Activated T-cell treated with anti-CD3 and anti-CD28 coated beads for 24 hours (primary cell): ENCODE data around the gene SORL1.

Experiments used
- DNase-seq: peaks from one replicate; pipeline ENCODE4 v3.0.0-alpha.2; 2020; ENCODE audit warnings: low read depth

The SORL1 gene

DNA sequence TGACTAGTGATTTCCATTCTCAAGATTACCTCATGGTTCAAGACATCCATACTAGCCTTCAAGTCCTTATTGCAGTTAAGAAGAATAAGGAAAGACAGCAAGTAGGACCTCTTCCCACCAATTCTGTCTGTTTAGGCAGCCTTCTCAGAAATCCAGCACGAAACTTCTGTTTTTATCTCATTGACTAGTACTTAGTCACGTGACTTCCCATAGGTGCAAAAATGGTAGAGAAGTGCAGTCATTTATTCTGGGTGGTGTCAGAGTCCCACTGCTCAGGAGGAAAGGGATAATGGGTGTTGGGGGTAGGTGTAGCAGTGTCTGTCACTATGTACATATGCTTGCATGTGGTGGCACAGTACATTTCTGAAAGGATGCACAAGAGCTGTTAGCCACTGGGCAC is 58.3 kb downstream of the SORL1 start:
- no peak for DNase-seq

DNA sequence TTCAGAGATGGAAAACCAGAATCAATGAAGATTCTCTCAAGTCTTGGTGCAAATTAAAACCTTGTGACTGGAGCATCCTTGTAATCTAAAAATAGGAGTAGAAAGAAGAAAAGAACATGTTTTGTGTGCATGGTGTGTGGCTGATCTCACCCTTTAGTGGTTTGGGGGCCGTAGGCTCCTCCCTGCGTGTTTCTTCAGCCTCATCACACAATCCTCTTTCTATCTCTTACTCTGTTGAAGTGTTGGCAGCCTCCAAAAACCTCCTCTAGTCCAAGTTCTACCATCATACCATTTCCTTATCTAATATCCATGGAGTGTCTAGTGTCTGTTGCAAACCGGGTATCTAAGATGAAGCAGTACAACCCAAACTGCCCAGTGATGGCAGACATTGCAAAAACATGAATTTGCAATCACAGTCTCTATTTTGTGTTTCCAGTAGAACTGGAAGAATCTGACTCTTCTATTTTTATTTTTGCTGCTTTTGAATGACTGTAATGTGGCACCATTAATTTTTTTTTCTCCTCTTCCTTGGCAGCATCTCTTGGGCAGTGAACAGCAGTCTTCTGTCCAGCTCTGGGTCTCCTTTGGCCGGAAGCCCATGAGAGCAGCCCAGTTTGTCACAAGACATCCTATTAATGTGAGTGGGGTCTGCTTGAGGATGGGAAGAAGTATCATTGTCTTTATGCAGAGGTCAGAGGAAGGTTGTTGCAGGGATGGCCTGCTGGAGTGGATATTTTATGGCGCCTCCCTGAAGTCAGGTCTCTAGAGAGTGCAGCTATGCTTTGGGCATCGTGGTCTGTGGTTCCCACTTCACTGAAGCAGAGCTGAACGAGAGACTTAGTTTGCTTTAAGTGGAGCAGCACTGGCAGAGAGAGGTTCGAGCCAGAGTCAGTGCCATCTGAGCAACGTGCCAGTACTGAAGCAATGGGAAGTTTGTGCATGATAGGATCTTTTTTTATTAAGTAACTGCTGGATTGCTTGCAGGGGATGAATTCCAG is 60.7 kb downstream of the SORL1 start:
- DNase-seq, result no peak

DNA sequence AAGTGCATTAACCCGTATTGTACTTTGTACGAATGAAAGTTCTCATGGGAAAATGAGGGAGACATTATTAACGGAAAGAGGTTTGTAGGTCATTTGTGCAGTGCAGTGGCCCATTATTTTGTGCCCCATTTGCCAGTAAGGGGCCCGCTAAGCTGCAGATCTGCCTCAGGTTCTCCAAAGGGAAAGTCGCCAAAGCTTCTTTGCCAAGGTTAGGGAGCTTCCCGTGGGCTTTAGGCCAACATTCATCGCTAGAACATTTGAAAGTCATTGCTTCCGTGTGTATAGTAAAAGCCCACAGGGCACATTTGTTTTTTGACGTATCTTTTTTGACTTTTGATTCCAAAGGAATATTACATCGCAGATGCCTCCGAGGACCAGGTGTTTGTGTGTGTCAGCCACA is 61.7 kb downstream of the SORL1 start:
- no peak for DNase-seq

DNA sequence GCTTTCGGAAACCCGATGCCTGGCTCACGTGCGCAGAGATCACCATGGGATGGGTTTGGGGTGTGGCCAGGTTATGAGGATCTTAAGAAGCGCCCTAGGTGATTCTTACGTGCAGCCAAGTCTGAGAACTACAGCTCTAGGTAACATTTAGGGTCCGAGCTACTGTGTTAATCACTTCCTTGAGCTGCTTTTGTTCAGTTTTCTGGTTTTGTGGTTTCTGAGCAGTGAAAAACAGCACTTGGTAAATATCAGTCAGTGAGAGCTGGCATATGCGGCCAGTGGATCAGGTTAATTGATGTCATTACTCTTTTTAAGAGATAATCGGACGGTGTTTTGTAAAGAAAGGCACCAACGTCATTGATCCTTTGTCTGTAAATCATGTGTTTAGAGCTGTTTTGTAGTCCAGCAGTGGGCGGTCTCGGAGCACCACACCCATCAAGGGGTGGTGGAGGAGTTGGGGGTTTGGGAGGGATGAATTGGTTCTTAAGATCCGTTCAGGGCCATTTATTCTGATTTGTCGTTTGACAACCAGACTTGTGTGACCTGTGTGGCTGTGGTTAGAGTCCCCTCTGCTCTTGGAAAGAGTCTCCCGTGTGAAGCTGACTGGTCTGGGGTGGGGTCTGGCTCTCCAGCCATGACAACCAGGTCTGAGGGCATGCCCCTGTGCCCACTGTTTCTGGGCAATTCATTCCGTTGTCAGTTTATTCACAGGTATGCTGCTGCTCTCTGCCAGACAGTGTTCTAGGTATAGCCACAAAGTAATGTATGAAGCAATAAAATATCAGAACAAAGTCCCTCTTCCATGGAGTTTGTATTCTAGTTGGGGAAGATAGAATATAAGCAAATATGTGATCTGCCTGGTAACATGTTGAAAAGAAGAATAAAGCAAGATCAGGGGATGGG is 62.6 kb downstream of the SORL1 start:
- DNase-seq, result no peak

DNA sequence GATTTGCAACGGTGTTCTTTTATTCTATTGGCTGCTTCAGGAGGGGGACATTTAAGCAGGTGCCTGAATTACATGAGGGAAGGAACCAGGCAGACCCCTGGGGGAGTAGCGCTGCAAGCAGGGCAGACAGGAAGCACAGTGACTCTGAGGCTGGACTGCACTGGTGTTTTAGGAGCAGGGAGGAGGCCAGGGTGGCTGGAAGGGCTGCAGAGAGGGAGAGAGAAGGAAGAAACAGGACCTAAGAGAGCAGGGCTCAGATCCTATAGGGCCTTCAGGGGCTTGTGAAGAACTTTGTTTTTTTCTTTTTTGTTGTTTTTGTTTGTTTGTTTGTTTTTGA is 63.2 kb downstream of the SORL1 start:
- DNase-seq, result no peak

DNA sequence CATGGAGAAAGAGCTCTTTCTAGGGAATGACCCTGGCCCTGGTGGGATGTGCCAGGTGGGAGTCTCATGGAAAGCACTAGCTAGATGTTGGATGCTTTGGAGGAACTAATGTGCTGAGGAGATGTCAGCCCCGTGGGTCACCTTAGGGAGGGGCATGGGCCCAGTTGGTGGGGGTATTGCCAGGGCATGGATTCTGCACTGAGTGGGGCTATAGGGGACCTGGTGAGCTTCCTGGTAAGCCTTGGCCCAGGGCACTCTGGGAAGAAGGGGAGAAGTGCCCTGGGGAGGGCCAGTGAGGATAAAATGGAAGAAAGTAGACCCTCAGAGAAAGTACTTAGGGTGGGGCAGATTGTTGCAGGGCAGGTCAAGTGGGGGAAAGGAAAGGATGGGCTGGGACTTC is 65.9 kb downstream of the SORL1 start:
- DNase-seq, result no peak

DNA sequence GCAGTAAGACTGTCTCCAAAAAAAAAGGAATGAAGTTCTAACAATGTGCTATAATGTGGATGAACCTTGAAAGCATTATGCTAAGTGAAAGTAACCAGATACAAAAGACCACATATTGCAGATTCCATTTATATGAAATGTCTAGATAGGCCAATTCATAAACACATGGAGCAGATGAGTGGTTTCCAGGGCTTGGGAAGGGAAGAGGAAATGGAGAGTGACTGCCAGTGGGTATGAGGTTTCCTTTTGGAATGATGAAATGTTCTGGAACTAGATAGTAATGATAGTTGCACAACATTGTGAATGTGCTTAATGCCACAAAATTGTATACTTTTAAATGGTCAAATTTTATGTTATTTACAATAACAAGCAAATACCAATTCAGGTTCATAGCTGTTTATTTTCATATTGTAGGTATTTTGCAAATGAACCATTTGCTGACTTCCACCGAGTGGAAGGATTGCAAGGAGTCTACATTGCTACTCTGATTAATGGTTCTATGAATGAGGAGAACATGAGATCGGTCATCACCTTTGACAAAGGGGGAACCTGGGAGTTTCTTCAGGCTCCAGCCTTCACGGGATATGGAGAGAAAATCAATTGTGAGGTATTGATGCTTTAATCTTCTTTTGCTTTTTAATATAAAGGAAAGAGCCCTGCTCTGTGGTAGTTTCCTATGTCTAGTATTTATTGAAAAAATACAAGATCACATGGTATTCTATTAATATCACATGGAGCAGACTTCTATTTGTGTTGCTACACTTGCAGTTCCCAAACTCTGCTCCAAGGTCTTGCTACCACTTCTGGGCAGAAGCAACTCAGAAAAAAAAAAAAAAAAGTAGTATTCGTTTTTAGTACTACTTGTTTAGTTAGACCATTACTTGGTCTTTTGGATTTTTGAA is 68.4 kb downstream of the SORL1 start:
- DNase-seq, result no peak

DNA sequence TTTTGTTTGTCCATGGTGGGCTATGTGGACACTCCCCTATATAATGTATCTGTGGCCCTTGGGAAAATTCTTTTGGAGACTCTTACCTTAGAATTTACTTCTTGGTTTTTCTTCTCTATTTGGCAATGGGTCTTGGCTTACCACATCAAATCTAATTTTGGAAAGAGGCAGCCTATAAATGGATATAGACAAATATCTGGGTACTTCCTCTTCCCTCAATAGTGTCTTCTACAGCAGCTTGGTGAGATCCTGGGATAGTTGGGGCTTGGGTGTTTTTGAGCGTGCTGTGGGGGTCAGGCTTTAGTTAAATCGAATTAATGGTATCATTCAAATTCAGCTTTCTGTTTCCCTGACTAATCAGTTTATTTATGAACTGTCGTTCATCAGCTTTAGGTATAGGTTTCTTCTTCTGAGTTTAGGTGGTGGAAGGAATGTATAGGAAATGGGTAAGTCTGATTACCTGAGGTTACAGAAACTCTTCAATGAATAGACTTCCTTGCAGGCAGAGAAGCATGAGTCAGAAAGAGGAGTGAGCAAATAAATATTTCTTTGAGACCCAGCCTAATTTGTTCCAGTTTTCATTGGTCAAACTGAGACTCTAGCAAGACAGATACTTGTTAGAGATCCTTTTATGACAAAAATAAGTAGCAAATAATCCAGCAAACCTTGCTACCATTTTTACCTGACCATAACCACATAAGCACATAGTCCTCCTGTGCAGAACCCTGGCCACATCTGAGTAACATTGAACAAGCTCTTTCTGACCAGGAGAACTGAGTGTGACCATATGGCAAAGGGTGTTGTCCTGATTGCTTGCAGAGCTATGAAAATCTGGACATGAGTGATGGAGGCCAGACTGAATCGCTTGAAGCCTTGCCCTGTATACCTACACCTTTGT is 69.3 kb downstream of the SORL1 start:
- DNase-seq, result no peak

DNA sequence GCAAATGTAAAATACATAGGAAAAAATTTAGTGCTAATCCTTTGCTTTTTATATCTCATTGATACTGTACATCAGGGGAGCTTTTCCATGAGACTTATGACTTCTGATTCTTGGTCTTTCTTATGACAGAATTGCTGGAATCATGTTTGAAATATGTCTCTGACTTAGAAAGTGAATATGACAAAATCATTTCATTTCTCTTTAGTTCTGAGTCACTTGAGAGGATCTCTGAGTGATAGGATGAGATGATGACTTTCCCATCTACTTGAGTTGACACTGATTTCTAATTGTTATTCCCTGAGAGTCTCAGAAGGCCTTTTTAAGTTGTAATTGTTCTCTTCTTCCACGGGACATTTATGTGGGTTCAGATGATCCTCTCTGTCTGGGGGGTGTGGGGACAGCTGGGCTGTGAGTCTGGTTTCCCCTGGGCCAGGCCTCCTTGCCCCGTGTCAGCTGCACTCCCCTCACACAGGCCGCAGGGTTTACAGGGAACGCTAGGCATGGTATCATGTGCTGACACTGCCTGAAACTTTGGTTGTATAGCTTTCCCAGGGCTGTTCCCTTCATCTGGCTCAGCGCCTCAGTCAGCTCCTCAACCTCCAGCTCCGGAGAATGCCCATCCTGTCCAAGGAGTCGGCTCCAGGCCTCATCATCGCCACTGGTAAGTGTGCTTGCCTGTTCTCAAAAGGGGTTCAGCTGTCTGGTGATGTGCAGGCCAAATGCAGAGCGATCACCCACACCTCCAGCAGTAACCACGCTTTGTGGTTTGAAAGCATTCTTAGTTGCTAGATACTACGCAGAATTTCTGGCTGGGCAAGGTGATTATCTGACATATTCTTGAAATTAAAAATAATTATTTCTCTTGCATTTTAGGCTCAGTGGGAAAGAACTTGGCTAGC is 70.2 kb downstream of the SORL1 start:
- no peak for DNase-seq

DNA sequence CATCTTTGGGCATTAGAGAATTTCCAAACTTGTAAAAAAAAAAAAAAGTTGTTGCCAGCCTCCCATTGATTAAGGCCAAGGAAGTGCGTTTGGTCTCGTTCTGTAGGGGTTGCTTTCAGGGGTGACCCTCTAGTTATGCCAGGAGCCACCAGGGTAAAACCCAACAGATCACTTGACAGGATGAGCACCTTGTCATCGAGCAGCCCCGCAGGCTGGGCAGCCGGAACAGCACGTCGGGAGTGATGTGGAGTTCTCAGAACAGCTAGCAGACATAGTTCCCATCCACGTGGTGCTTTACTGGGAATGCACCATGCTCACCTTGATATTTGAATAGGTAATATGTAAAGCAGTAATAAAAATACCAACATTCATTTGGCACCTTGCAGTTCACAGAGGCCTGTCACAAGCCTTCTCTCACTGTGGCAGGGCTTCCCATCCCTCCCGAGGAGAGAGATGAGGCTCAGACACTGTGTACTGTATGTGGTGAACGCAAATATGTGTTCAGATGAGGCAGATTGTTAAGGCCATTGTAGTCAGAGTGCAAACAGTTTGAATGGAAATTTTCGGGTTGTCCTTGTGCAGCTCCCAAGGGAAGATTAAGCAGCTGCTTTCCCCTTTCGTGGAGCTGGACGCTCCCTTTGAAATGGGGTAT is 71.6 kb downstream of the SORL1 start:
- no peak for DNase-seq

DNA sequence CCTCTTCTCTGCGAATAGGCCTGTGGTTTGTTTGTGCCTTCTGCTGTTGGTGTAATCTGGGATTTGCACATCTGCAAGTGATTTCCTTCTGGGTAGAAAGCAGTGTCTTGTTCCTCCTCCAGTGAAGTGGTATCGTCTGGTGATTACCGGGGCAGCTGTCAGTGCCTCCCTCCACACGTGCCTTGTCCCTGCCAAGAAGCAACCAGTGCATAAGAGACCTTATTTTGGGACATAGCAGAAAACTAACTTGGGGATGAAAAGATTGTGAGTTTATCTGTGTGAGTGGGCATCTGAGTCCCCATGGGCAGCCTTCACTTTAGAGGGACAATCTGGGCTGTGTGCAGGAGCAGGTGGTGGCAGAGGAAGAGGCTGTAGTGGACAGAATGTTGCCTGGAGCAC is 72.1 kb downstream of the SORL1 start:
- no peak for DNase-seq

DNA sequence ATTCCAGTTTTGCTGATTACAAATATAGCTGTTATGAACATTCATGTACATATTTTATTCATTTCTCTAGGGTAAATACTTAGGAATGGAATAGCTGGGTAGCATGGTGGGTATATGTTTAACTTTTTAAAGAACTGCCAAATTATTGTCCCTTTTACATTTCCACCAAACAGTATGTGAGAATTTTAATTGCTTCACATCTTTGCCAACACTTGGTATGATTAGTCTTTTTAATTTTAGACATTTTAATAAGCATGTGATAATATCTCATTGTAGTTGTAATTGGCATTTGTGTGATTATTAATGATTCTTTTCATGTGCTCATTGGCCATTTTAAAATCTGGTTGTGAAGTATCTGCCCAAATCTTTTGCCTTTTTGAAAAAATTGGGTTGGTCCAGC is 73.3 kb downstream of the SORL1 start:
- DNase-seq, result no peak

DNA sequence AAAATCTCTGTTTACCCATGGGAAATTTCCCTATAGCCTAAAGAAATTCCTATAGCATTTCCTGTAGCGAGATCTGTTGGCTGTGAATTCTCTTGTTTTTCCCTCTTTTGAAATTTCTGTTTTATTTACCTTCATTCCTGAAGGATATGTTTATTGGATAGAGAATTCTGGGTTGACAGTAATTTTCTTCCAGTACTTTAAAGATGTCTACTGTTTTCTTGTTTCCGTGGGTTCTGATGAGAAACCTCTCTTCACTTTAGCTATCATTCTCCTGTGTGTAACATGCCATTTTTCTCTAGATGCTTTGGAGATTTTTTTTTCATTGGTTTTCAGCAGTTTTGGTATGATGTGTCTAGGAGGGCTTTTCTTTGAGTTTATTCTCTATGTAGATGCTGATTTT is 78.1 kb downstream of the SORL1 start:
- DNase-seq, result no peak

DNA sequence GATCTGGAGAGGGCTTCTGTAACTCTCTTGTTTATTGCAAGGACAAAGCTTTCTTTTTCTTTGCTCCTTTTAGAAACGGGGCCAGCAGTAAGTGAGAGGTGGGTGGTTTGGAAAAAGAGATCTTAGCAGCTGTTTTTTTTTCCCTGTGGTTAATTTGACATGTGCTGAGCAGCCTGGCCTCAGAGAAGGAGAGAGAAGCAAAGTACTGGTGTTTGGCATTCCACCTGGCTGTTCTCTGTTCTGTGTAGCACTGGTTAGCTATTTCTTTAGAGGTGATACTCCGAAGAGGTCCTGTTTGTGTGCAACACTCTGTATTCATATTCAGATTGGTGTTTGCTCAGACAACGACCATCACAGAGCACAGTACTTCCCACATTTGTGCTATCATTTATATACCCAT is 81.5 kb downstream of the SORL1 start:
- DNase-seq, result no peak

DNA sequence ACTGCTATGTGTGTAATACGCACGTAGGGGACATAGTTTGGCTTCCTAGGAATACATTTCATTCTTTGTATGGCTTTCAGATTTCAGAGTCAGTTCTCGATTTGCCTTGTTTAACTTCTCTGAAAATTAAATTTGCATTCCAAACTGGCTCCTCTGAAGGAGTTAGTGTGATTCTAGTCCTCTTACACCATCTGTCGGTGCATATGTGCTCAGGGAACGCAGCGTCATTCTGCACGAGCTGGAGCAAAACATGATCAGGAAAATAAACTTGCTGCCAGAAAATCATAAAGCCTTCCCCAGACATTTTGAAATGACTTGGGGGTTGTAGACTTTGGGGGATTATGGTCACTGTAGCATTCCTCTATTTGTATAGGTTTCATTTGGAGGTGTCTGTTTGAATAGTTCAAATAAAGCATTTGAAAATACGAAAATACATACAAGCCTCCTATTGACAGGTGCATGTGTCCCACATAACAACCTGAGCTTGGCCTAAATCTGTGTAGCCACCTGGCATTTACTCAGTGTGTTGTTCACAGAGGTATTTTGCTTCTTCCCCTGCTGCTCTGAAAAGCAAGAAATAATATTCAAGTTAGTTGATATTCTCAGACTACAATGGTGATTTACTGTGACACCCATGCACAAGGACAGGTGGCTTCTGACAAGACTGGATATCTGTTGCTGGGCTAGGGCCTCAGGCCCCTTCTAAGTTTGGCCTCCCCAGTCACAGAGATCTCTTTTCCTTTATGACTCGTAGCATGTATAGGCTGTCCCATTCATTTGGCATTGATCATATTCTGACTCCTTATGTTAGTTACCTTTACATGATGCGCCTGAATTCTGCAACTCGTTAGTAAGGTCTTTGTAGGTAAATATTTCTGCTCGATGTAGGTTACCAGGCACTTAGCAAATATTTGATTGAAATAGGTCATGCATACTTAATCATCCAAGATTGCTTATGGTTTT is 82.3 kb downstream of the SORL1 start:
- no peak for DNase-seq

DNA sequence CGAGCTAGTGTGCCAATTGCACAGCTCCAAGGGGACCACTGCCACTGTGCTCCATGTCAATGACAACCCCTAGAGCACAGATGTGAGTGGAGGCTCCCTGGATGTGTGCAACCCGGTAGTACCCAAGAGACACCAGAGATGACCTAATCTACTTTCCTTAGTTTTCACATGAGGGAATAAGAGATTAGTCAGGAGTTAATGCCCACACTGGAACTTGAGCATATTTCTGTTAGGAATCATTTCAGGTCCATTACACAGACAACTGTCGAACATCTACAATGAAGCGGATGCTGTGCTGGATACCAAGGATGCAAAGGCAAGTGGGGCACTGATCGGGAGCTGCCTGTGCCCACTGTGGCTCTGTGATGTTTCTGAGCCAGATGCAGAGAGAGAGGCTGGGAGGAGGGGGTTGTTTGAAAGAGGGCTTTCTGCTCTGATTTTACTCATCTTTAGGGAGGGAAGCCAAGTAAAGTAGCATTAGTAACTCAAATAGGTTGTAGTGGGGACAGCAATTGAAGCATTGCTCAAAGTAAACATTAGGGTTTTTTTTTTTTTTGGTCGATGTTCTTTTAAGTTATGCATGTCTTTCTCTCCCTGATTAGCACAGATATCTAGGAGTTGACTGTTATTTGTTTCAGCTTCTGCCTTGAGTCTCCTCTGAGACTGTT is 83.1 kb downstream of the SORL1 start:
- no peak for DNase-seq

DNA sequence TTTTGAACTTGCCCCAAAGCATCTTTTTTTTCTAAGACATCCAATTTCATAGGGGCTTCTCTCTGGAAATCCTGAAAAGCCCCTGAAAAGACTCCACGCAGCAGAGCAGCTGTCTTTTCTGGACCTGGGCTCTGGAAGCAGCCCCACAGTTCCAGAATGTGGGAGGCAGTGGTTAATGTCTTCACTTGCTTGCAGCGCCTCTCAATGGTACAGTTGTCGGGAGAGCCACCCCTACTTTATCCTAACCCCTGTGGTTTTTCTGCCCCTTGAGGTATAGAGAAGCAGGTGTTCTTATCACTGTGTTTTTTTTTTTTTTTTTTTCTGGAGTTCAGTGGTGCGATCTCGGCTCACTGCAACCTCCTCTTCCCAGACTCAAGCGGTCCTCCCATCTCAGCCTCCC is 84.0 kb downstream of the SORL1 start:
- DNase-seq, result no peak

DNA sequence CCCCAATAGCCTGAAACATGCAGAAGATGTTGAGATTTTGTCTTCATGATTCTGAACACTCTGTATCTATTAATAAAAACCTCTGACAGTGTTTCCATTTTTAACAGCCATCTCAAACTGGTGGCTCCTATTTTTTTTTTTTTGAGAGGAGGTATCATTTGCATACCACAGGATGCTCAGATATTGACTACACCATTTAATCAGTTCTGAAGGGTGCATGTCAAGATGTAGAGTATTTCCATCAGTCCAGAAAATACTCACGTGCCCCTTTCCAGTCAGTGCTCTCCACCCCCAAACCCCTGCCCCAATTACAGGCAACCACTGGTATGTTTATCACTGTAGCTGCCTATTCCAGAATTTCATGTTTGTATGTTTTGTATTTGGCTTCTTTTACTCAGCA is 85.9 kb downstream of the SORL1 start:
- no peak for DNase-seq
